Spinal cord (tissue), 4 donors: ENCODE data around the gene DIDO1. TPM values are rescaled to one million over a fixed set of nuclear protein-coding genes. Genes with fewer than 3 reads are reported as not detected.

Source experiments
- polyA plus RNA-seq, 2 donors: library from polyadenylated mRNA; unstranded; fragments of 120-200 nt; gene quantifications; one replicate each; pipeline ENCODE4 v1.2.1, GENCODE V29; 2013; ENCODE audit not compliant: insufficient read length in 2 of 2
- small RNA-seq: library from RNA; depleted of rRNA; stranded (forward); fragments of <200 nt; gene quantifications from one replicate; pipeline ENCODE3, GENCODE V24; 2014; ENCODE audit warnings: low replicate concordance
- total RNA-seq, 2 donors: library from RNA; depleted of rRNA in 1 of 2; stranded (reverse); fragments of 120-200 nt in 1 of 2; fragments of >200 nt in 1 of 2; gene quantifications; one replicate each; pipeline versions ENCODE4 v1.2.3 to v1.2.4, GENCODE V29; 2013 to 2014

Gene DIDO1
- total and polyA plus RNA-seq, 4 donors: 35.4 to 54.7 (median 45.8) TPM

Small RNAs within 50 kb of the gene (small RNA-seq; reads per million reads assigned to genes)
- gene DPH3P1: not detected

Other genes starting within 250 kb of the DIDO1 start
- gene NTSR1, start 217.7 kb downstream of the DIDO1 start, total RNA-seq: 1 to 10 TPM; 1.3 to 2.6 TPM
- 1 to 10 TPM; 5.3 to 6.1 TPM for gene NTSR1, start 217.7 kb downstream of the DIDO1 start, polyA plus RNA-seq
- 10 to 100 TPM in 1 of 2 donors, 1 to 10 TPM in 1; 7.5 to 15.8 TPM for gene MRGBP, start 130.0 kb downstream of the DIDO1 start, total RNA-seq
- gene MRGBP, start 130.0 kb downstream of the DIDO1 start, polyA plus RNA-seq: 10 to 100 TPM; 12.0 to 13.9 TPM
- gene OGFR, start 121.7 kb downstream of the DIDO1 start, total RNA-seq: 10 to 100 TPM; 14.6 to 43.3 TPM
- gene OGFR, start 121.7 kb downstream of the DIDO1 start, polyA plus RNA-seq: 10 to 100 TPM; 41.3 to 46.6 TPM
- 100 to 1,000 TPM in 1 of 2 donors, 10 to 100 TPM in 1; 33.5 to 151 TPM for gene COL9A3, start 109.5 kb downstream of the DIDO1 start, total RNA-seq
- 10 to 100 TPM; 38.6 to 76.1 TPM for gene COL9A3, start 109.5 kb downstream of the DIDO1 start, polyA plus RNA-seq
- gene TCFL5, start 64.7 kb downstream of the DIDO1 start, total RNA-seq: 10 to 100 TPM; 12.3 to 16.3 TPM
- gene TCFL5, start 64.7 kb downstream of the DIDO1 start, polyA plus RNA-seq: 10 to 100 TPM; 13.5 to 15.1 TPM
- 10 to 100 TPM; 32.7 to 34.5 TPM for gene GID8, start 11.6 kb upstream of the DIDO1 start, total RNA-seq
- gene GID8, start 11.6 kb upstream of the DIDO1 start, polyA plus RNA-seq: 10 to 100 TPM; 43.7 to 46.0 TPM
- gene SLC17A9, start 26.2 kb upstream of the DIDO1 start, total RNA-seq: 1 to 10 TPM in 1 of 2 donors, under 1 TPM in 1; 0.69 to 1.7 TPM
- 1 to 10 TPM in 1 of 2 donors, under 1 TPM in 1; 0.86 to 2.4 TPM for gene SLC17A9, start 26.2 kb upstream of the DIDO1 start, polyA plus RNA-seq
- not detected for gene BHLHE23, start 80.5 kb upstream of the DIDO1 start, total RNA-seq
- gene BHLHE23, start 80.5 kb upstream of the DIDO1 start, polyA plus RNA-seq: not detected